GM19035 (cell line): ENCODE data around the gene APBB1IP.
"Not testable (repeated sequence)": the region's sequence is repeated elsewhere in the genome, so short reads cannot be mapped to it uniquely, and the experiment has no call there.

ENCODE experiments used
- ATAC-seq: cut with Tn5 transposase; IDR thresholded peaks from one replicate; pipeline ENCODE4 v1.9.1; 2021; ENCODE audit not compliant: unreplicated experiment

The APBB1IP gene

DNA sequence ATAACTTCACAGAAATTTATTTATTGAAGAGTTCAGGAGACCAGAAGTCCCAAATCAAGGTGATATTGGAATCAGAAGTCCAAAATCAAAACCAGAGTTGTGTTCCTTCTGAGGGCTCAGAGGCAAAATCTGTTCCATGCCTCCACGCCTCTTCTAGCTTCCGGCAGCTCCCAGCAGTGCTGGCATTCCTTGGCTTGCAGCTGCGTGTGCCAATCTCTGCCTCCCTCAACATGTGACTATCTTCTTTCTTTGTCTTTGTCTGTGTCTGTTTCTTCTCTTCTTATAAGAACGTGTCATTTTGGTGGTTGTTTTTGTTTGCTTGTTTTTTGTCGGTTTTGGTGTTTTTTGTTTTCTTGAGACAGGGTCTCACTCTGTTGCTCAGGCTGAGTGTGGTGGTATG, 116.1 kb downstream of the APBB1IP start:
- ATAC-seq = no peak

DNA sequence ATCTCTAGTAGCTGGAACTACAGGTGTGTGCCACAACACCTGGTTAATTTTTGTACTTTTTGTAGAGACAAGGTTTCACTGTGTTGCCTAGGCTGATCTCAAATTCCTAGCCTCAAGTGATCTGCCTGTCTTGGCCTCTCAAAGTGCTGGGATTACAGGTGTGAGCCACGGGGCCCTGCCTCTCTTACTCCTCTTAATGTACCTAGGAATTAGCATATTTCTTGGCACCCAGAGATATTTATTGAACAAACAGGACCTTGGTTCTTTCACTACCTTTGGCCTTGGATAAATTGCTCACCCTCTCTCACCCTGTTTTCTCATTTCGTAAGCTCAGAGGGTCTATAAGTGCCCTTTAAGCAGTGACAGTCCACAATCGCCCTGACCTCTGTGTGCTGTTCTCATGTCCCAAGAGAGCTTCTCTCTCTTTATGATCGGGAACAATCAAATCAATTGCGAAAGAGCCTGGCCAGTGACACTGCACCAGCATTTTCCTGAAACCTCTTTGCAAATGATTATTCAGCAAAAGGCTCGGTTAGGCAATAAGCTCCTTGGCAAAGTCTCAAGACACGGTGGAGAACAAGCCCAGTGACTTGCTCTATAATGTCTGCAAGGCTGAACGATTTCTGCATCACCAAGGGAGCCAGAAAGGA, 117.7 kb downstream of the APBB1IP start:
- ATAC-seq = no peak

DNA sequence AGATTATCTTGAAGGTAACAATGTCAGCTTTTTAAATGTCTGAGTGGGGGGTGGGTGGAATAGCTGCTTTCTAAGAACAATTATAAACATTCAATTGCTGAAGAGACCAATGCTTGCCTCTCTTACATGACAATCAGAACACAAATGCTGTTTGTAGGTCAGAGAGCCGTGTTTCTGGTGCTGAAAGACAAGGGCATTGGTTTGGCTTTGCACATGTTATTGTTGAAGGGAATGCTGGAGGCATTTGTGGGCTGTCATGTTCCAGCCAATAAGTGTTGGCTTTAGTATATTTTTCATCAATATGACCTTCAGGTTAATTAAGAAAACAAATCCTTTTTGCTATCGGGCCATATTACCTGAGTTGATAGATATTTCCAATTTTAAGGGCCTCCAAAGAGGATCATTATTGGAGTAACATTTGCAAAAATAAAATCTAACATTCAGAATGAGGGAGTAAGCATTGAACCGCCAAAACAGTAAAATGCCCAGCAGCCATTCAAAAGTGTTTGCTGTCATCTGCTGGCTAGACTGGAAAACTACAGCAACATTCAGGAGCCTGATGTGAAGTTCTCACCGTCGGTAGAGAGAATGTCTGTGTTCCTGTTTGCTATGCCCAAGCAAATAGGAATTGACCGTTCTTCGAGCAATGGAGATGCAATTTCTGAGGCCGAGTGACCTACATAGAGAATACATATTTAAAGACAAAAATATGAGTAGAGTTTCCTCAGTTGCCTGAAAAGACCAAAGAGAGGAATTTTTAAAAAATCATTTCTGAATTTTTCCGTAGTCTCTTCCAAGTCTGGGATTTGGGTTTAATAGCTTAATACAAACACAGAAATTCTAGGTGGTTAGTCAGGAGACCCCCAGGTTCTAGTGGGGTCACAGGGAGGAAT, 118.9 kb downstream of the APBB1IP start:
- no peak for ATAC-seq

DNA sequence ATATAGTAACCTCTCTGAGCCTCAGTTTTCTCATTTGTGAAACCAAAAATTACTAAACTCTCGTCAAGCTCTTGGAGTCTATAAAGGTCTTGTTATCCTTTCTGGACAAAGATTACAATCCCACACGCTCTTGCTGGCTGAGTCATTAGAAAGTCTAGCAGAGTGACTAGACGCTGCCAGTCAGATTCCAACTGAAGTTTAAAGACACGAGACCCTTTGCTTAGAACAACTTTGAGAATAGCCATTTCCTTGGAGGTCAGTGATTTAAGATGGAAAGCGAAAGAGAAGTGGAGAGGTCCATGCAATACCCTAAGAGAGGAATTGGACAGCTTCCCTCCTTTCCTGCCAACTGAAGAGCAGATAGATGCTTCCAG, 119.5 kb downstream of the APBB1IP start:
- ATAC-seq = no peak

DNA sequence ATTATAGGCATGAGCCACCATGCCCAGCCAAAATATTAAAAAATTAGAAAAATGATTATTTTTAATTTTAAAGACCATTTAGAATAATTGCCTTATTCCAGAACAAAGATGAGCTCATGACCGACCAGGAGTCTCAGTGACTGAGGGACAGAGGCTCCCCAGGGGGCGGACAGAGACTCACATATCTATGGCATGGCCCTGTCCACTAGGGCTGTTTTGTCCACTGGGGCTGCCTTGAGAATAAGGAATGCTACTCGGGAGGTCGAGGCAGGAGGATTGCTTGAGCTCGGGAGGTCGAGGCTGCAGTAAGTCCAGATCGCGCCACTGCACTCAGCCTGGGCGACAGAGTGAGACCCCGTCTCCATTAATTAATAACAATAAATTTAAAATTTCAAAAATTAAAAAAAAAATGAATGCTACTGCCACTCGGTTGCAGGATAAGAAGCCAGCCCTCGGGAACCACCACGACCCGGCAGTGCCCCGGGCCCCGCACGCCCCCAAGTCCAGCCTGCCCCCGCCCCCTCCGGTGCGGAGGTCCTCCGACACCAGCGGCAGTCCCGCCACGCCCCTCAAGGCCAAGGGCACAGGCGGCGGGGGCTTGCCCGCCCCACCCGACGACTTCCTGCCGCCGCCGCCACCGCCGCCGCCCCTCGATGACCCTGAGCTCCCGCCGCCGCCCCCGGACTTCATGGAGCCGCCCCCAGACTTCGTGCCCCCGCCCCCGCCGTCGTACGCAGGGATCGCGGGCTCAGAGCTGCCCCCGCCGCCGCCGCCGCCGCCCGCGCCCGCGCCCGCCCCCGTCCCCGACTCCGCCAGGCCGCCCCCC, 128.6 kb downstream of the APBB1IP start:
- ATAC-seq = no peak

DNA sequence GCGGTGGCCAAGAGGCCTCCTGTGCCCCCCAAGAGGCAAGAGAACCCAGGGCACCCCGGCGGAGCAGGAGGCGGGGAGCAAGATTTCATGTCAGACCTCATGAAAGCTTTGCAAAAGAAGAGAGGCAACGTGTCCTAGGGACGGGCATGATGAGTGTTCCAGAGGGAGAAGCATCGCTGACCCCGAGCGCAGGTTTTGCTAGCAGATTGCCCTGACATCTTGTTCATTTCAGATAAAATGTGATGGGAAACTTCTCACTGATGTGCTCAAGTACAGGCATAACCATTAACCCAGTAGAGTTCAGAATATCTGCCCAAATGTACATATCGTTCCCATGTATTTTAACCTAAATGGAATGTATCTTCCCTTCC, 129.2 kb downstream of the APBB1IP start:
- no peak for ATAC-seq

DNA sequence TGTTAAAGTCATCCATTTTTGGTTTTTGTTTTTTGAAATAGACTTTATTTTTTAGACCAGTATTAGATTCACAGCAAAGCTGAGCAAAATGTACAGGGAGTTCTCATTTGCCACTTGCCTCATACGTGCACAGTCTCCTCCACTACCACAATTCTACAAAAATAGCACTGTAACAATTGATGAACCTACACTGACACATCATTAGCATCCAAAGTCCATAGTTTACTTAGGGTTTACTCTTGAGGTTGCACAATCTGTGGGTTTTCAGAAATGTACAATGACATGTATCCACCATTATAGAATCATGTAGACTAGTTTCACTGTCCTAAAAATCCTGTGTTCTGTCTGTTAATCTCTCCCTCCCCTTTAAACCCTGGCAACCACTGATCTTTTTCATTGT, 133.5 kb downstream of the APBB1IP start:
- ATAC-seq = no peak

DNA sequence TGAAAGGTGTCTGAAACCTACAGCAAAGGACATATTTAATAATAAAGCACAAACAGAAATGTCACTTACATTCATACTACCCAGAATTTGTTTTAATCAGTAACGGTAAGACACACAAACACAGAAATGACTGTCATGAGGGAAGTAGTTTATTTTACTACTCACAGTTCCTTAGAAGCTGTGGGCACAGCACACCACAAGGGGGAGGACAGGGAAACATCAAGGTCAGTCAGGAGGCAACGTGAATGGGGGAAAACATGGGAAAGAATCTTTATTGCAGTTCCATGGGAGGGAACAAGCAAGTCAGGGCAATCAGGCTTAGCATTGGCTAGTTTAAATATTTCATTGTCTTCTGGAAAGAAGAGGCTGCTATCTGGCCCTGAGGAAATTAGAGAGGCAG, 135.5 kb downstream of the APBB1IP start:
- ATAC-seq = no peak

DNA sequence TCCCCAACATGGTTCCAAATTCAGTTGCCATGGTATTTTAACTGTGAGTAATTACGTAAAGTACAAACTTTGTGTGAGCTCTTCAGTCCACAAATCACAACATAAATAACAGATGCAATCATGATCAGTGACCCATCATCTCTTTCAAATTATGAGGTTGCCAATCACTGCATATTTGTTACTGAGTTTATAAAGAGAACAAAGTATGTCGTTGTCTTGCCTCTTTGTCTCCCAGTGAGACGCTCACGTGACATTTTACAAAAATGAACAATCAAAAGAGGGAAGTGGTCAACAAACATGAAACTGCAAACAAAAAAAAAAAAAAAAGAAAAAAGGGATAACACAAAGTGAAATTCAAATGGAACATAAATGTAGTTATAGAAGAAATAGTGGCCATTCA, 136.6 kb downstream of the APBB1IP start:
- ATAC-seq = peak; percentile 72

DNA sequence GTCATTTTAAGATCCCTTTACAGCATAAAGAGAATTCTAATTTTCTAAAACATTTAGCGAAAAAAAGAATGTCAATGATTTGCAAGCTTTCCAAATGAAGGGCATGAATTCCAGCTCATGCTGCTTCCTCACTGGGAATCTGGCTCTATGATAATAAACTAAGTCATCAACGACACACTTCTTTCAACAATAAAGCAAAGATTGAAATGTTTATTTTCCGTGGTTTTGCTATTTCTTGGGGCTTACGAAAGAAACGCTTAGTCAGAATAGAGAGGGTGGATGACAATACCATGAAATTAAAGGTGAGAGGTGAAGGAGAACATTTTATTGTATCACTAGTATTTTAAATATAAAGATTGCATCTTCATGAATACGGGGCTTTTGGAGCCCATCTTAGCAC, 140.2 kb downstream of the APBB1IP start:
- ATAC-seq = not testable (repeated sequence)

DNA sequence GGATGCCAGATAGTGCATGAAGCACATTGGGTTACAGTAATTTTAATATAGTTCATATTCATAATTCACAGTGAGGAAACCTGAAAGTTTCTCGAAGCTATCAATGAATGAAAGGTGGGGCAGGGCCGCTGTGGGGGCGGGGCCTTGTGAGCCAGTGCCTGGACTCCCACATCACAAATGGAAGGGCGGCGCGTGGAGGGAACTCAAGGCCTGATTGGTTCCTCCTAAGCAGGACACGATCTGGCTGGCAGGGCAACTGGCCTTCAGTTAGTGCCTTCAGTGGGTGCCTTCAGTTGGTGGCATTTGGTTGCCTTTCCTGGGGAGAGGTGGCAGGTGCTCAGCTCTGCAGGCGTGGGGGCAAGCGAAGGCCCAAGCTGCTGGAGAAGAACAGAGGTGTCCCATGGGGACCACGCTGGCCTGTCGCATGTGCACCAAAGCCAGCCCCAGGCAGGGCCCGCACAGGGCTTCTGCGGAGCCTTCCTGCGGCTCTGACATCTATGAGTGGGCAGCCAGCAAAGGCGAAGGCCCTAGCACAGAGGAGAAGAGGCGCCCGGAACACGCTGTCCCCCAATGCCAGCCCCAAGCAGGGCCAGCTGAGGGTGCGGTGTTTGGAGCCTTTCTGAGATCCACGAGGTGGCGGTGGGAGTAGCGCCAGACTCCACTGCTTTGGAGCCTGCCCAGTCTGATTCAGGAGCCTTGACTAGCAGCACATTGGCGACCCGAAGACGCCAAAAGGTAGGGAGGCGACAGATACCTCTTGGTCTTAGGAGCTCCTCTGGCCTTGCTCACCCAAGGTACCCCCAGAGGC, 141.3 kb downstream of the APBB1IP start:
- no peak for ATAC-seq

DNA sequence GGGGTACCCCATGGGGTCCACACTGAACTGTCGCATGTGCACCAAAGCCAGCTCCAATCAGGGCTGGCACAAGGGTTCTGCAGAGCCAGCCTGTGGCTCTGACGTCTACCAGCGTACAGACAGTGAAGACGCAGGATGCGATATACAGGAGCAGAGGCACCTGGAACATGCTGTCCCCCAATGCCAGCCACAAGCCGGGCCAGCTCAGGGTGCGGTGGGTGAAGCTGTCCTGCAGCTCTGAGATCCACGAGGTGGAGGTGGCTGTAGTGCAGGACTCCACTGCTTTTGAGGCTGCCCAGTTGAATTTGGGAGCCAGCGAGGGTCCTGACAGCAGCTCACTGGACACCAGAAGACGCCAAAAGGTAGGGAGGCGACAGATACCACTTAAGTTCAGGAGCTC, 148.1 kb downstream of the APBB1IP start:
- no peak for ATAC-seq

DNA sequence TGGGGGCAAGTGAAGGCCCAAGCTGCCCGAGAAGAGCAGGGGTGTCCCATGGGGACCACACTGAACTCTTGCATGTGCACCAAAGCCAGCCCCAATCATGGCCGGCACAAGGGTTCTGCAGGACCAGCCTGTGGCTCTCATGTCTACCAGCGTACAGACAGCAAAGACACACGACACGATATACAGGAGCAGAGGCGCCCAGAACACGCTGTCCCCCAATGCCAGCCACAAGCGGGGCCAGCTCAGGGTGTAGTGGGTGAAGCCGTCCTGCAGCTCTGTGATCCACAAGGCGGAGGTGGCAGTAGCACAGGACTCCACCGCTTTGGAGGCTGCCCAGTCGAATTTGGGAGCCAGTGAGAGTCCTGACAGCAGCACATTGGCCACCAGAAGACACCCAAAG, 150.5 kb downstream of the APBB1IP start:
- ATAC-seq = no peak

DNA sequence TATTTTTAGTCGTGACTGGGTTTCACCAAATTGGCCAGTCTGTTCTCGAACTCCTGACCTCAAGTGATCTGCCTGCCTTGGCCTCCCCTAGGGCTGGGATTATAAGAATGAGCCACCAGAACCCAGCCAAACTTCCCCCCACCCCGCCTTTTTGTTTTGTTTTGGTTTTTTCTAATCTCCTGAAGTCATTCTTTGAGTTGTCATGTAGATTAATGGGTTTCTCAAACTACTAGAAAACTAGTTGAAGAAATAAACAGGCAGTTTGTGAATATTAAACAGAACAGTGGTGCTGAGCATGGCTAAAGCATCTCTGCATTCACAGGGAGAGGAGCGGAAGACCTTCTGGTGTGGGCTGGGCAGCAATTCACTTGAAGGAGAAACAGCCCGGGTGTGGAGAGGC, 151.7 kb downstream of the APBB1IP start:
- ATAC-seq = not testable (repeated sequence)

DNA sequence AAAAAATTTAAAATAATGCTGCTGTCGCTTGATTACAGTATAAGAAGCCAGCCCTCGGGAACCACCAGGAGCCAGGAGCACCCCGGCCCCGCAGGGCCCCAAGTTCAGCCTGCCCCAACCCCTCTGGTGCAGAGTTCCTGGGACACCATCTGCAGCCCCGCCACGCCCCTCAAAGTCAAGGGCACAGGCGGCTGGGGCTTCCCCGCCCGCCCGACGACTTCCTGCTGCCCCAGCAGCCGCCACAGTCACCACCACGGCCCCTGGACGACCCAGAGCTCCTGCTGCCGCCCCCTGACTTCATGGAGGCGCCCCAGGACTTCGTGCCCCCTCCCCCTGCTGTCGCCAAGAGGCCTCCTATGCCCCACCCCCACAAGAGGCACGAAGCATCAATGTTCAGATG, 155.8 kb downstream of the APBB1IP start:
- no peak for ATAC-seq

DNA sequence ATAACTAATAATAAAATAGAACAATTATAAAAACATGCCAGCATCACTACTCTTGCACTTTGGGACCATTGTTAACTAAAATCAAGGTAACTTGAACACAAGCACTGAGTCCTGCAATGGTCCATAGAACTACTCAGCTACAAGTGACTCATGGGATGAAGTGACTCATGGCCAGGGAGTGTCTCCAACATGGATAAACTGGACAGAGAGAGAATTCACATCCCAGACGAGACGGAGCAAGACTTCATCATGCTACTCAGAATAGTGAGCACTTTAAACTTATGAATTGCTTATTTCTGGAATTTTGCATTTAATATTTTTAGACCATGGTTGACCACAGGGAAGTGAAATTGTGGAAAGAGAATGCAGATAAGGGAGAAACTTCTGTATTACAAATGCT, 165.1 kb downstream of the APBB1IP start:
- ATAC-seq = not testable (repeated sequence)

DNA sequence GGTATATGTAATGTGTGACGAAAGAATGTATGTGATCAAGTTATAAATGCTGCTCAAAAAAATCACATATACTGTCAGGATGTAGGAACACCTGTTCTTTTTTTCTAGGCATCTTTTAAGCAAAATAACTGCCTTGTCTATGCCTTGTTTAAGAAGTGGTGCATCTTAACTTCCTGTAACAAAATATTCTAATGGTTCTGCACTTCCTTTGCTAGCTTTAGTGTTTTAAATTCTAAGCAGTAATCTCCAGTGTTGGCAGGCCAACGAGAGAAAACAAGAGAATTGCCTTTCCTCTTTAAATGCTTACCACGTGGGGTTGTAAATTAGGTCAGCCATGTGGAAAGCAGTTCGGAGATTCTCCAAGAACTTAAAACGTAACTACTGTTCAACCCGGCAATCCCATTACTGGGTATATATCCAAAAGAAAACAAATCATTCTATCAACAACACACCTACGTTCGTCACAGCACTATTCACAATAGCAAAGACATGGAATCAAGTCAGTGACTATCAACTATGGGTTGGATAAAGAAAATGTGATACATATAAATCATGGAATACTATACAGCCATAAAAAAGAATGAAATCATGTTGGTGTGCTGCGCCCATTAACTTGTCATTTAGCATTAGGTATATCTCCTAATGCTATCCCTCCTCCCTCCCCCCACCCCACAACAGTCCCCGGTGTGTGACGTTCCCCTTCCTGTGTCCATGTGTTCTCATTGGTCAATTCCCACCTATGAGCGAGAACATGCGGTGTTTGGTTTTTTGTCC, 166.4 kb downstream of the APBB1IP start:
- not testable (repeated sequence) for ATAC-seq

DNA sequence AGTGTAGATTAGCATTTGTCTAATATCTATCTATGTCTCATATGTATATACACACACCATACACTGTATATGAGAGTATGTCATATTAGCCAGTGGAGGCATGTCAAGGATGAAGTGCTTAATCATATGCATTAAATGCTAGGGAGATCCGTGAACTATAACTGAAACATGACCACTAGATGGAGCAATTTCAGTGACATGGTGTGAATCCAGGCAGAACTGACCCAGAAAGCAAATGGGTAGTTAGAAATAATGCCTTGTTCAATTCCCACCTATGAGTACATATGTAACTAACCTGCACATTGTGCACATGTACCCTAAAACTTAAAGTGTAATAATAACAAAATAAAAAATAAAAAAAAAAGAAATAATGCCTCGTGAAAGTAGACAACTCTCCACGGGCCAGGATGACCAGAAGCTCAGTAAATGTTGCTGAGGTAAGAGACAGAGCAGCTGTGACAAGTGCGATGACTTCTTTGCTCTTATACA, 168.3 kb downstream of the APBB1IP start:
- ATAC-seq = peak; percentile 84

DNA sequence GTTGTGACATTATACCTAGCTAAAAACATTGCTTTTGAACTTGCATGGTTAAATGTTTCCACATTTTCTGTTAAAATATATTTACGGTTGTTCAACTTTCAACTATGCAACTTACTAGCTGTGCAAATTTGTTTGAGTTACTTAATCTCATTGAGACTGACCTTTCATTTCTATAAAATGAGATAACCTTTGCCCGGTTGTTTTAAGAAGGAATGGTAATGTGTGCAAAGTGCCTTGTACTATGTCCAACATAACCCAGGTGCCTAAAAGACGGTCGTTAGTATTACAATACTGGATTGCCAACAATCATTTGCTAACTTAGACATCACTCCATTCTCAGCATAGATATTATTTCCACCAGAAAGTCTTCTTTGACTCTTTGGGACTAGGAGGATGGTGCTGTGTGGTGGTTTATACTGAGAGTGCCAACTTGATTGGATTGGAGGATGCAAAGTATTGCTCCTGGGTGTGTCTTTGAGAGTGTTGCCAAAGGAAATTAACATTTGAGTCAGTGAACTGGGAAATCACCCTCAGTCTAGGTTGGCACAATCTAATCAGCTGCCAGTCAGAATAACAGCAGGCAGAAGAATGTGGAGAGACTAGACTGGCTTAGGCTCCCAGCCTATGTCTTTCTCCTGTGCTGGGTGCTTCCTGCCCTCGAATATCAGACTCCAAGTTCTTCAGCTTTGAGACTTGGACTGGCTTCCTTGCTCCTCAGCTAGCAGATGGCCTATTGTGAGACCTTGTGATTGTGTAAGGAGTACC, 174.2 kb downstream of the APBB1IP start:
- ATAC-seq = no peak
